Smooth muscle cell (in vitro differentiated cells): ENCODE results near the gene NOC3L. TPM values are rescaled to one million over a fixed set of nuclear protein-coding genes. Genes with fewer than 3 reads are reported as not detected.

Experiments
- DNase-seq: peaks from one replicate; lab custom pipeline; 2025; ENCODE audit not compliant: unreplicated experiment; lab: John Stamatoyannopoulos, UW
- H2AFZ ChIP-seq: fragments of 200-600 bp; sonication (generic); 2 replicates; pipeline ENCODE4 v1.6.0; 2016; ENCODE audit warnings: antibody characterized with exemption, low read depth, mild to moderate bottlenecking
- H3F3A ChIP-seq: fragments of 200-600 bp; sonication (generic); 2 replicates; pipeline ENCODE4 v1.6.0; 2017; ENCODE audit warnings: antibody characterized with exemption, low read depth
- H3K27ac ChIP-seq: fragments of 200-600 bp; sonication (generic); 2 replicates; pipeline ENCODE4 v1.5.1; 2016; ENCODE audit warnings: low read depth, mild to moderate bottlenecking
- H3K27me3 ChIP-seq: fragments of 200-600 bp; sonication (generic); 2 replicates; pipeline ENCODE4 v1.6.1; 2016; ENCODE audit warnings: low read depth, mild to moderate bottlenecking
- H3K36me3 ChIP-seq: fragments of 200-600 bp; sonication (generic); 2 replicates; pipeline ENCODE4 v1.5.1; 2016; ENCODE audit warnings: low read depth
- H3K4me1 ChIP-seq: fragments of 200-600 bp; sonication (generic); 2 replicates; pipeline ENCODE4 v1.5.1; 2016; ENCODE audit warnings: low read depth
- H3K4me2 ChIP-seq: fragments of 200-600 bp; sonication (generic); 2 replicates; pipeline ENCODE4 v1.6.0; 2016; ENCODE audit warnings: mild to moderate bottlenecking
- H3K4me3 ChIP-seq: fragments of 200-600 bp; sonication (generic); 2 replicates; pipeline ENCODE4 v1.5.1; 2016; ENCODE audit warnings: mild to moderate bottlenecking
- H3K79me2 ChIP-seq: fragments of 200-600 bp; sonication (generic); 2 replicates; pipeline ENCODE4 v1.6.0; 2016; ENCODE audit warnings: low read depth, mild to moderate bottlenecking
- H3K9ac ChIP-seq: fragments of 200-600 bp; sonication (generic); 2 replicates; pipeline ENCODE4 v1.6.0; 2016; ENCODE audit warnings: low read depth
- H3K9me3 ChIP-seq: fragments of 200-600 bp; sonication (generic); replicated peaks from 2 replicates; pipeline ENCODE4 v1.5.1; 2016; ENCODE audit warnings: low read depth
- H4K20me1 ChIP-seq: fragments of 200-600 bp; sonication (generic); 2 replicates; pipeline ENCODE4 v1.6.0; 2016; ENCODE audit warnings: low read depth
- WGBS: methylation state at CpG from one replicate; pipeline ENCODE4 v1.1.7; 2016; ENCODE audit warnings: low lambda C conversion rate; 5-methylcytosine and 5-hydroxymethylcytosine counted together
- polyA plus RNA-seq: library from polyadenylated mRNA; unstranded; fragments of >200 nt; fragmentation: Nextera tagmentation; extraction: Ambion mirVana; gene quantifications from 2 replicates; pipeline ENCODE4 v1.2.1, GENCODE V29; 2016
- total RNA-seq: library from RNA; depleted of rRNA; stranded (reverse); fragments of >200 nt; gene quantifications from 2 replicates; pipeline ENCODE4 v1.2.3, GENCODE V29; 2014
- TF ChIP-seq, protein P1 (sequence below): fragments of 200-600 bp; sonication (generic); IDR thresholded peaks from 2 replicates; pipeline ENCODE4 v1.5.1; 2017; ENCODE audit warnings: borderline replicate concordance, mild to moderate bottlenecking, antibody characterized with exemption; ENCODE audit not compliant: insufficient read depth, poor library complexity, severe bottlenecking

Gene NOC3L
- total and polyA plus RNA-seq, 2 experiments from 2014 or later, result 8.8 to 27.3 TPM

DNA sequence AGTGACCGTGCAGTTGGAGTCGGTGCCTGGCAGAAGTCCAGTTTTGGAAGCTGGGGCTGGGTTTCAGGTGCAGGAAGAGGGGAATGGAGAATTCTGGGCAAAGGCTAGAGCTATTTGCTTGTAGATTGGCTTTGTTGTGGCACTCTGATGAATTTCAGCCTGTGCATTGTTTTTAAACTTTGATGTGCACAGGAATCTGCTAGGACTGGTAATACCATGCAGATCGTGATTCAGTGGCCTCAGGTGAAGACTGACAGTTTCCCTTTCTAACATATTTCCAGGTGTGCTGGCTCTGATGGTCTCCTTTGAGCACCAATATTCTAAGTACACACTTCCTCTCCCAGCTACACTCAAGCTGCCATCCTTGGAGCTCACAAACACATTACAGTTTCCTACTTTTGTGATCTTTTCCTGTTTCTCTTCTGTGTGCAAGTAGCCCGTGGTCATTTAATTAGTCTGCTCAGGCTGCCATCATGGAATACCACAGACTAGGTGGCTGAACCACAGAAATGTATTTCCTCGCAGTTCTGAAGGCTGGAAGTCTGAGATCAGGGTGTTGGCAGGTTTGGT lies 55.6 kb downstream of the NOC3L start:
- Histone ChIP-seq H4K20me1 (no peaks in the 10 kb centered on the region), H3K4me1 (no peaks in the 10 kb centered on the region), H3K79me2 (no peaks in the 10 kb centered on the region), H3K27ac (no peak overlapping the region), H3K4me2 (no peak overlapping the region), H3K27me3 (no peaks in the 10 kb centered on the region), H3F3A (no peaks in the 10 kb centered on the region), H3K9me3 (no peaks in the 10 kb centered on the region), H3K36me3 (no peaks in the 10 kb centered on the region), H3K4me3 (no peak overlapping the region), H3K9ac (no peak overlapping the region), H2AFZ (no peak overlapping the region)
- DNase-seq, result no peak
- TF ChIP-seq, protein P1, sequence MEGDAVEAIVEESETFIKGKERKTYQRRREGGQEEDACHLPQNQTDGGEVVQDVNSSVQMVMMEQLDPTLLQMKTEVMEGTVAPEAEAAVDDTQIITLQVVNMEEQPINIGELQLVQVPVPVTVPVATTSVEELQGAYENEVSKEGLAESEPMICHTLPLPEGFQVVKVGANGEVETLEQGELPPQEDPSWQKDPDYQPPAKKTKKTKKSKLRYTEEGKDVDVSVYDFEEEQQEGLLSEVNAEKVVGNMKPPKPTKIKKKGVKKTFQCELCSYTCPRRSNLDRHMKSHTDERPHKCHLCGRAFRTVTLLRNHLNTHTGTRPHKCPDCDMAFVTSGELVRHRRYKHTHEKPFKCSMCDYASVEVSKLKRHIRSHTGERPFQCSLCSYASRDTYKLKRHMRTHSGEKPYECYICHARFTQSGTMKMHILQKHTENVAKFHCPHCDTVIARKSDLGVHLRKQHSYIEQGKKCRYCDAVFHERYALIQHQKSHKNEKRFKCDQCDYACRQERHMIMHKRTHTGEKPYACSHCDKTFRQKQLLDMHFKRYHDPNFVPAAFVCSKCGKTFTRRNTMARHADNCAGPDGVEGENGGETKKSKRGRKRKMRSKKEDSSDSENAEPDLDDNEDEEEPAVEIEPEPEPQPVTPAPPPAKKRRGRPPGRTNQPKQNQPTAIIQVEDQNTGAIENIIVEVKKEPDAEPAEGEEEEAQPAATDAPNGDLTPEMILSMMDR, result no peak
- 71% methylated on average over 5 of the region's 5 CpGs for WGBS

DNA sequence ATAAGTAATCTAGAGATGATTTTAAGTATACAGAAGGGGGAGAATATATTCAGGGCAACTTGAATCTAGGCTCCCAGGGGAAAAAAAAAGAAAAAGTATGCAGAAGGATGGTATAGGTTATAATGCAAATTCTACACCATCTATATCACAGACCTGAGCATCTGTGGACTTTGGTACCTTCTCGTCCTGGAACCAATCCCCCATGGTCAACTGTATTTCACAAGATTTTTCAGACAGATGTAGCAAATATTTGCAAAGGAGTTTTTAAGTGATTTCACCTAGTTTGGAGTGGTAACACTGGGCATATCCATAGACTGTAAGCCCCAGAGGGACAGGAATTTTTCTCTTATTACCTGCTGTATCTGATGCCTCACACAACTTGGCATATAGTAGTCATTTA lies 58.8 kb downstream of the NOC3L start:
- Histone ChIP-seq H3K4me1 (no peaks in the 10 kb centered on the region), H3K9ac (no peak overlapping the region), H3K4me2 (no peak overlapping the region), H3K4me3 (no peak overlapping the region), H3K9me3 (no peaks in the 10 kb centered on the region), H3K79me2 (no peaks in the 10 kb centered on the region), H3F3A (no peaks in the 10 kb centered on the region), H2AFZ (no peak overlapping the region), H3K36me3 (no peaks in the 10 kb centered on the region), H3K27me3 (no peaks in the 10 kb centered on the region), H3K27ac (no peak overlapping the region), H4K20me1 (no peaks in the 10 kb centered on the region)
- DNase-seq, result no peak
- 76% methylated on average over 1 of the region's 1 CpG for WGBS
- TF ChIP-seq, protein P1, result no peak

DNA sequence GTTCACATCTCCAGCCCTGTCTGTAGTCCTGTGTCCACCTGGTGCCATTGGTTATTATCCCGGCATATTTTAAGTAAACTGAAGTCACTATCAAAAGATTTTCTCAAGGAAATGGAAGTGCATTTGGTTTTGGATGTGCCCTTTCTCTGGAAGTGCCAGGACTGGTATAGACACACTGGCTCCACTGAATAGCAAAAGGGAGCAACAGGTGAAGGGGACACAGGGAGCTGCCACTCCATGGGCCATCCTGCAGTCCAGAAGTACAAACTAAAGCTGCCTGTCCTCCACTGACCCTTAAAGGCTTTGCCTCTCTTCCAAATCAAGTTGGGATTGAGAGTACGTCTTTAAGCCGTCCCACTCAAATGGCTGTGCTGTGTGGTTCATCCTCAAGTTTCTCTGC lies 62.7 kb downstream of the NOC3L start:
- no peak overlapping the region for H3K27ac ChIP-seq
- no peak overlapping the region for H2AFZ ChIP-seq
- WGBS, result 96% methylated on average over 3 of the region's 3 CpGs
- no peak overlapping the region for H3K4me2 ChIP-seq
- DNase-seq, result no peak
- no peaks in the 10 kb centered on the region for H3K36me3 ChIP-seq
- no peaks in the 10 kb centered on the region for H3F3A ChIP-seq
- TF ChIP-seq, protein P1, result no peak
- no peak overlapping the region for H3K9ac ChIP-seq
- H3K27me3 ChIP-seq, result no peaks in the 10 kb centered on the region
- no peak overlapping the region for H3K4me3 ChIP-seq
- H4K20me1 ChIP-seq, result no peaks in the 10 kb centered on the region
- no peaks in the 10 kb centered on the region for H3K4me1 ChIP-seq
- H3K9me3 ChIP-seq, result no peaks in the 10 kb centered on the region
- H3K79me2 ChIP-seq, result no peaks in the 10 kb centered on the region

DNA sequence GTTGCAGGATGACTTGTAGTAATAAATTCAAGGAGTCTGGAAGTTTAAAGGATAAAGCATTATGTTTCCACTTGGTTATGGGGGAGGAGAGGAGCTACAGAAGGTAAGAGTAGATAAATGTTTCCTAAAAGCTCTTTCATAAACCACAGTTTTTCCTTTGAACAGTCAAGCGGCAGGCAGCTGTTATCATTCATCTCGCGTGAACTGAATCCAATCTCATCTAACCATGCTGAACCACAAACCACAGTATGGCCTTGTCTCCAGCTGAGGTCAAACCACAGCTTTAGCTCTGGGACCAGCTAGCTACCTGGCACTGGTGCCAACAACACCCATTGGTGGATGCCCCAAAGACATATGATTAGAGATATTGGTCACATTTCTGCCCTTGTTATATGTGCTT lies 63.3 kb downstream of the NOC3L start:
- DNase-seq, result no peak
- Histone ChIP-seq H3K79me2 (no peaks in the 10 kb centered on the region), H3K4me2 (no peak overlapping the region), H3K27ac (no peak overlapping the region), H3K9ac (no peak overlapping the region), H2AFZ (no peak overlapping the region), H3K36me3 (no peaks in the 10 kb centered on the region), H3K27me3 (no peaks in the 10 kb centered on the region), H3K9me3 (no peaks in the 10 kb centered on the region), H3K4me3 (no peak overlapping the region), H3K4me1 (no peaks in the 10 kb centered on the region), H3F3A (no peaks in the 10 kb centered on the region), H4K20me1 (no peaks in the 10 kb centered on the region)
- TF ChIP-seq, protein P1, result no peak
- 21% methylated on average over 3 of the region's 3 CpGs for WGBS
